ENCODE measurements around the gene SIRT2. TPM values are rescaled to one million over a fixed set of nuclear protein-coding genes. Genes with fewer than 3 reads are reported as not detected.

Gene SIRT2
- total and polyA plus RNA-seq, 2 of the 13 experiments (the other 11 are each of a cell fraction or from before 2014, with no cell fraction given) = 22.3 to 26.1 TPM

DNA sequence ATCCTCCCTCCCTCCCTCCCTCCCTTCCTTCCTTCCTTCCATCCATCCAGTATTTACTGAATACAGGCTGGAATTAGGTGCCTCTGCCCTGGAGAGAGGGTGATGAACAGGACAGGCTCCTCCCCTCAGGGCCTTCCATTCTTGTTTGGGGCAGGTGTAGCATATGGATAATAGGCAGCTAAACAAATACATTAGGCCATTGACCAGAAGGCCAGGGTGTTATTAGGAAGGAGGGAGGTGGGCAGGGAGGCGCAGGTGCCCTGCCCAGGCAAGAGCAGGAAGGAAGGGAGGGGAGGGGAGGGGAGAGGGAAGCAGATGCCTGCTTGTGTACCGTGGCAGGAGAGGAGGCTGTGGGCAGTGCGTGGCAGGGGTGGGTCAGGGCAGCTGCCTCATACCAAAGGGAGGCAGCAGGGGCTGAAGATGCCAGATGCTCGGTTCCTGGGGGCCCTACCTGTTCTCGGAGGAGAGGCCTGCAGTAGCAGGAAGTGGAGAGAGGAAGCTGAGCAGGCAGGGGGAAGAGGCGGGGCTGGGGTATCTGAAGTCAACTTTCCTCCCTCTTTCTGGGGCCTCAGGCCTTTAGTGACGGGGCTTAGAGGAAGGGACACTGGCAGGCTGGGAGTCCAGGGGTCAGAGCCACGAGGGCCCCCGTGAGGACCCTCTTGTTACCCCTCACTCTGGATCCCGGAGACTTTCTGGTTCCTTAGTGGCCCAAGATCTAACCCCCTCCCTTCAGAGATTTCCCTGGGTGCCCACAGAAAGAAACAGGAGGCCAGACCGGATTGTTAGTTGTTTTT lies 21.4 kb downstream of the SIRT2 start, which contains the start of gene RINL (continued):
- TF ChIP-seq, protein P1, sequence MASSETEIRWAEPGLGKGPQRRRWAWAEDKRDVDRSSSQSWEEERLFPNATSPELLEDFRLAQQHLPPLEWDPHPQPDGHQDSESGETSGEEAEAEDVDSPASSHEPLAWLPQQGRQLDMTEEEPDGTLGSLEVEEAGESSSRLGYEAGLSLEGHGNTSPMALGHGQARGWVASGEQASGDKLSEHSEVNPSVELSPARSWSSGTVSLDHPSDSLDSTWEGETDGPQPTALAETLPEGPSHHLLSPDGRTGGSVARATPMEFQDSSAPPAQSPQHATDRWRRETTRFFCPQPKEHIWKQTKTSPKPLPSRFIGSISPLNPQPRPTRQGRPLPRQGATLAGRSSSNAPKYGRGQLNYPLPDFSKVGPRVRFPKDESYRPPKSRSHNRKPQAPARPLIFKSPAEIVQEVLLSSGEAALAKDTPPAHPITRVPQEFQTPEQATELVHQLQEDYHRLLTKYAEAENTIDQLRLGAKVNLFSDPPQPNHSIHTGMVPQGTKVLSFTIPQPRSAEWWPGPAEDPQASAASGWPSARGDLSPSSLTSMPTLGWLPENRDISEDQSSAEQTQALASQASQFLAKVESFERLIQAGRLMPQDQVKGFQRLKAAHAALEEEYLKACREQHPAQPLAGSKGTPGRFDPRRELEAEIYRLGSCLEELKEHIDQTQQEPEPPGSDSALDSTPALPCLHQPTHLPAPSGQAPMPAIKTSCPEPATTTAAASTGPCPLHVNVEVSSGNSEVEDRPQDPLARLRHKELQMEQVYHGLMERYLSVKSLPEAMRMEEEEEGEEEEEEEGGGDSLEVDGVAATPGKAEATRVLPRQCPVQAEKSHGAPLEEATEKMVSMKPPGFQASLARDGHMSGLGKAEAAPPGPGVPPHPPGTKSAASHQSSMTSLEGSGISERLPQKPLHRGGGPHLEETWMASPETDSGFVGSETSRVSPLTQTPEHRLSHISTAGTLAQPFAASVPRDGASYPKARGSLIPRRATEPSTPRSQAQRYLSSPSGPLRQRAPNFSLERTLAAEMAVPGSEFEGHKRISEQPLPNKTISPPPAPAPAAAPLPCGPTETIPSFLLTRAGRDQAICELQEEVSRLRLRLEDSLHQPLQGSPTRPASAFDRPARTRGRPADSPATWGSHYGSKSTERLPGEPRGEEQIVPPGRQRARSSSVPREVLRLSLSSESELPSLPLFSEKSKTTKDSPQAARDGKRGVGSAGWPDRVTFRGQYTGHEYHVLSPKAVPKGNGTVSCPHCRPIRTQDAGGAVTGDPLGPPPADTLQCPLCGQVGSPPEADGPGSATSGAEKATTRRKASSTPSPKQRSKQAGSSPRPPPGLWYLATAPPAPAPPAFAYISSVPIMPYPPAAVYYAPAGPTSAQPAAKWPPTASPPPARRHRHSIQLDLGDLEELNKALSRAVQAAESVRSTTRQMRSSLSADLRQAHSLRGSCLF (CRISPR knock-in tag; IDR thresholded peaks at IDR 0.05; ENCODE audit: borderline replicate concordance) = no peak
- TF ChIP-seq ZFP36L1 (CRISPR knock-in tag; IDR thresholded peaks at IDR 0.05) (no peak), ZNF546 (CRISPR knock-in tag; conservative IDR thresholded peaks at IDR 0.05) (no peak), ZNF589 (CRISPR knock-in tag; conservative IDR thresholded peaks at IDR 0.05) (no peak), ZFY (CRISPR knock-in tag; IDR thresholded peaks at IDR 0.05) (peak; percentile 77), ZNF841 (CRISPR knock-in tag; IDR thresholded peaks at IDR 0.05; ENCODE audit: borderline replicate concordance) (no peak), ARNT2 (CRISPR knock-in tag; IDR thresholded peaks at IDR 0.05; ENCODE audit: low read depth) (no peak), POGZ (CRISPR knock-in tag; IDR thresholded peaks at IDR 0.05) (no peak), SALL1 (CRISPR knock-in tag; IDR thresholded peaks at IDR 0.05) (peak; percentile 41), FIP1L1 (IDR thresholded peaks at IDR 0.05; ENCODE audit: borderline replicate concordance, insufficient read depth, low read depth, low read length) (no peak), KDM5A (IDR thresholded peaks at IDR 0.05; ENCODE audit: borderline replicate concordance, low read length) (no peak), ZNF232 (CRISPR knock-in tag; IDR thresholded peaks at IDR 0.05; ENCODE audit: borderline replicate concordance) (0 out of 2 replicates have a peak, but pooled peaks have one; percentile 59), ZNF572 (CRISPR knock-in tag; IDR thresholded peaks at IDR 0.05) (no peak), HNF4A (CRISPR knock-in tag; IDR thresholded peaks at IDR 0.05) (no peak)
- TF ChIP-seq, protein P2, sequence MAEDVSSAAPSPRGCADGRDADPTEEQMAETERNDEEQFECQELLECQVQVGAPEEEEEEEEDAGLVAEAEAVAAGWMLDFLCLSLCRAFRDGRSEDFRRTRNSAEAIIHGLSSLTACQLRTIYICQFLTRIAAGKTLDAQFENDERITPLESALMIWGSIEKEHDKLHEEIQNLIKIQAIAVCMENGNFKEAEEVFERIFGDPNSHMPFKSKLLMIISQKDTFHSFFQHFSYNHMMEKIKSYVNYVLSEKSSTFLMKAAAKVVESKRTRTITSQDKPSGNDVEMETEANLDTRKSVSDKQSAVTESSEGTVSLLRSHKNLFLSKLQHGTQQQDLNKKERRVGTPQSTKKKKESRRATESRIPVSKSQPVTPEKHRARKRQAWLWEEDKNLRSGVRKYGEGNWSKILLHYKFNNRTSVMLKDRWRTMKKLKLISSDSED (CRISPR knock-in tag; IDR thresholded peaks at IDR 0.05) = no peak
- TF ChIP-seq, protein P3, sequence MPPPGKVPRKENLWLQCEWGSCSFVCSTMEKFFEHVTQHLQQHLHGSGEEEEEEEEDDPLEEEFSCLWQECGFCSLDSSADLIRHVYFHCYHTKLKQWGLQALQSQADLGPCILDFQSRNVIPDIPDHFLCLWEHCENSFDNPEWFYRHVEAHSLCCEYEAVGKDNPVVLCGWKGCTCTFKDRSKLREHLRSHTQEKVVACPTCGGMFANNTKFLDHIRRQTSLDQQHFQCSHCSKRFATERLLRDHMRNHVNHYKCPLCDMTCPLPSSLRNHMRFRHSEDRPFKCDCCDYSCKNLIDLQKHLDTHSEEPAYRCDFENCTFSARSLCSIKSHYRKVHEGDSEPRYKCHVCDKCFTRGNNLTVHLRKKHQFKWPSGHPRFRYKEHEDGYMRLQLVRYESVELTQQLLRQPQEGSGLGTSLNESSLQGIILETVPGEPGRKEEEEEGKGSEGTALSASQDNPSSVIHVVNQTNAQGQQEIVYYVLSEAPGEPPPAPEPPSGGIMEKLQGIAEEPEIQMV (CRISPR knock-in tag; IDR thresholded peaks at IDR 0.05; ENCODE audit: low read depth) = no peak
- TF ChIP-seq, protein P4, sequence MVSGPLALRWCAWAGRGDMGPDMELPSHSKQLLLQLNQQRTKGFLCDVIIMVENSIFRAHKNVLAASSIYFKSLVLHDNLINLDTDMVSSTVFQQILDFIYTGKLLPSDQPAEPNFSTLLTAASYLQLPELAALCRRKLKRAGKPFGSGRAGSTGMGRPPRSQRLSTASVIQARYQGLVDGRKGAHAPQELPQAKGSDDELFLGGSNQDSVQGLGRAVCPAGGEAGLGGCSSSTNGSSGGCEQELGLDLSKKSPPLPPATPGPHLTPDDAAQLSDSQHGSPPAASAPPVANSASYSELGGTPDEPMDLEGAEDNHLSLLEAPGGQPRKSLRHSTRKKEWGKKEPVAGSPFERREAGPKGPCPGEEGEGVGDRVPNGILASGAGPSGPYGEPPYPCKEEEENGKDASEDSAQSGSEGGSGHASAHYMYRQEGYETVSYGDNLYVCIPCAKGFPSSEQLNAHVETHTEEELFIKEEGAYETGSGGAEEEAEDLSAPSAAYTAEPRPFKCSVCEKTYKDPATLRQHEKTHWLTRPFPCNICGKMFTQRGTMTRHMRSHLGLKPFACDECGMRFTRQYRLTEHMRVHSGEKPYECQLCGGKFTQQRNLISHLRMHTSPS (CRISPR knock-in tag; IDR thresholded peaks at IDR 0.05; ENCODE audit: low read depth) = 0 out of 2 replicates have a peak, but pooled peaks have one; percentile 31

All from HepG2 (cell line).